Amygdala (tissue), 56 donors: ENCODE results near the gene CBARP.
A peak's percentile ranks its signal among the peaks of the same experiment; 100 is the strongest.

ENCODE experiments used
- DNase-seq, 56 donors: peaks; one replicate each; lab custom pipeline; 2025; lab: John Stamatoyannopoulos, UW

The CBARP gene, protein sequence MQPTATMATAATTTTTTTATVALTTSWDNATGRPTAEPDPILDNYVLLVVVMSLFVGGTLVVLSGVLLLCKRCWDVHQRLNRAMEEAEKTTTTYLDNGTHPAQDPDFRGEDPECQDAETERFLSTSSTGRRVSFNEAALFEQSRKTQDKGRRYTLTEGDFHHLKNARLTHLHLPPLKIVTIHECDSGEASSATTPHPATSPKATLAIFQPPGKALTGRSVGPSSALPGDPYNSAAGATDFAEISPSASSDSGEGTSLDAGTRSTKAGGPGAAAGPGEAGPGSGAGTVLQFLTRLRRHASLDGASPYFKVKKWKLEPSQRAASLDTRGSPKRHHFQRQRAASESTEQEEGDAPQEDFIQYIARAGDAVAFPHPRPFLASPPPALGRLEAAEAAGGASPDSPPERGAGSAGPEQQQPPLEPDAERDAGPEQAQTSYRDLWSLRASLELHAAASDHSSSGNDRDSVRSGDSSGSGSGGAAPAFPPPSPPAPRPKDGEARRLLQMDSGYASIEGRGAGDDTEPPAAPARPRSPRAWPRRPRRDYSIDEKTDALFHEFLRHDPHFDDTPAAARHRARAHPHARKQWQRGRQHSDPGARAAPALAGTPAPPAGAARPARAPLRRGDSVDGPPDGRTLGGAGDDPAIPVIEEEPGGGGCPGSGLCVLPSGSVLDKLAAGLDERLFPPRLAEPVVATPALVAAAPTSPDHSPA

DNA sequence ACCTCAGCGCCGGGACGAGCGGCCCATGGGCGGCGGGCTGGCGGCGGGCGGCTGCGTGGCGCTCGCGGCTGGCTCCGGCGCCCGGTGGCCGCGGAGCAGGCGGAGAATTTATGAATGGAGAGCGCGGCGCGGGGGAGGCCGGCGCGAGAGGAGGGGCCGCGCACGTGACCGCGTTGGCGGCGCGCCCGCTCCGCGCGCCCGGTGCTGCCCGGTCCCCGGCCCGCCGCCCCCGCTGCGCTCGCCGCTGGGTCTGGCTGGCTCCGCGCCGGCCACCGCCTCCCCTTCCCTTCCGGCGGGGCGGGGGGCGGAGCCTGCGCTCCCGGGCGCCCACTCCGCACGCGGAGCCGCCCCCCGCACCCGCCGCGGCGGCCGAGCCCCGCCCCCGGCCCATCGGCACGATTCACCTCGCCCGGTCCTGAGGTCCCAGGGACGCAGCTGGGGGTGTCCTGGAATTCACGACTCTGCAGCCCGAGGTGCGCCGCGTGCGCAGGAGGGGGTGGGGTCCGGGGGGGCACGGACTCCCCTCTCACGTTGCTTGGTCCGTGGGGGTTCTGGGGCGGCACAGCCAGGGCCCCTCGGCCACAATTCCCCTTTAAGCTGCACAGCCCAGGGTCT is at the start of gene CBARP:
Gene CBARP, minus strand, starts transcription at position 252 of the 615 bp plus-strand sequence. CDS start 1,905 bp downstream, outside the sequence.
- peak in 28 of 56 donors; percentile 17 to 79 (median 42) for DNase-seq

DNA sequence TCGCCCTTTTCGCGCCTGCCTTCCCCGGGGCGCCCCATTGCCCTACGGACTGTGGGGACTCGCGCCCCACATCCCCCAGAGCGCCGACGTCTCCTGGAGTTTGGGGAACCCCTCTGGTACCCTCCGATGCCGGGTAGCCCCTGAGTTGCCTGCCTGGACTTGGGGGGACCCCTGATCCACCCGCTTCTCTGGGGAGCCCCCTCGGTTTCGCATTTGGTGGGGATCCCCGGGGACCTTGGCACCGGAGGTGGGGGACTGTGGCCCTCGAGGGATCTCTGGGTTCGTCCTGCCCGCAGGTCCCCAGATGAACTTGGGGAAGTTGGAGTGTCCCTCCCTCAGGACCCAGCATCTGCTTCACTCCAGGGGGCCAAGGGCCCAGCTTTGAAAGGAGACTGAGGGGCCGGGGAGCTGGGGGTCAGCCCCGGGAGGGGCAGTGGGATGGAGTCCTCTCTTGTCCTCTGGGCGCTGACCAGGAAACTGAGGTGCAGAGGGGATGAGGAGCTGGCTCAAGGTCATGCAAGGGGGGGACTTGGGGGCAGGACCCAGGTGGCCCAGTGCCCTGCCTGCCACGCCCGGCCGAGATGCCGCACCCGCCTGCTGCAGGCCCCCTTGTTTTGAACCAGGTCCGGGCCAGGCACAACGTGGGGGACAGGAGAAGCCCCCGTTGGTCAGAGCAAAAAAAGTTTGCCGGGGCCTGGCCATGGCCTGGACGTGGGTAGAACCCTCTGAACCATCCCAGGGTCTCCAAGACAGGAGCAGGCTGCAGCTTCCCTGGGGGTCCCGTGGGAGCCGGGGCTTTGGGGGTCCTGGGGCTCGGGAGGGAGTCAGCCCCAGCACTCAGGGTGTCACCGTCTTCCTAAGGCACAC is 48.9 kb upstream of the CBARP start:
- no peak for DNase-seq

DNA sequence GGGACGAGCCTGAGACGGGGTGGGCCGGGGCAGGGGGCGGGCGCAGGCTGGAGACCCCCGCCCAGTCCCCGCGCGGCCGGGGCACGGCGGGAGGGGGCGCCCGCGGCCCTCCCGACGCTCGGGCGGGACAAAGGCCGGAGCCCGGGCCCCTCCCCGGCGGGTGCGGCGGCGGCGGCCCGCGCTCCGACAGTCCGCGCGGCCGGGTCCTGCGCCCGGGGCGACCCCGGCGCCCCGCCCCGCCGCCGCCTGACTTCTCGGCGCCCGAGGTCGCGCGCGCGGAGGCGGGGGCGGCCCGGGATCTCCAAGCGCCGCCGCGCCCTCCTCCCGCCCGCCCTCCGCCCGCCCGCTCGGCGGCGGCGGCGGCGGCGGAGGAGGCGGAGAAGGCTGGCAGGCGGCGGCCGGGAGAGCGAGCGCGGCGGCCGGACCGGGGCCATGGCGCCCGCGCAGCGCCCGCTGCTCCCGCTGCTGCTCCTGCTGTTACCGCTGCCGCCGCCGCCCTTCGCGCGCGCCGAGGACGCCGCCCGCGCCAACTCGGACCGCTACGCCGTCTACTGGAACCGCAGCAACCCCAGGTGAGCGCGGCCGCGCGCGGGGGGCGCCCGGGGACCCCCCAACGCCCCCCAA is 48.0 kb upstream of the CBARP start, which contains the start of gene EFNA2:
Gene EFNA2, plus strand, starts transcription at position 137 of the 624 bp plus-strand sequence. Its CDS starts 296 bp downstream, at position 433.
- DNase-seq: no peak

DNA sequence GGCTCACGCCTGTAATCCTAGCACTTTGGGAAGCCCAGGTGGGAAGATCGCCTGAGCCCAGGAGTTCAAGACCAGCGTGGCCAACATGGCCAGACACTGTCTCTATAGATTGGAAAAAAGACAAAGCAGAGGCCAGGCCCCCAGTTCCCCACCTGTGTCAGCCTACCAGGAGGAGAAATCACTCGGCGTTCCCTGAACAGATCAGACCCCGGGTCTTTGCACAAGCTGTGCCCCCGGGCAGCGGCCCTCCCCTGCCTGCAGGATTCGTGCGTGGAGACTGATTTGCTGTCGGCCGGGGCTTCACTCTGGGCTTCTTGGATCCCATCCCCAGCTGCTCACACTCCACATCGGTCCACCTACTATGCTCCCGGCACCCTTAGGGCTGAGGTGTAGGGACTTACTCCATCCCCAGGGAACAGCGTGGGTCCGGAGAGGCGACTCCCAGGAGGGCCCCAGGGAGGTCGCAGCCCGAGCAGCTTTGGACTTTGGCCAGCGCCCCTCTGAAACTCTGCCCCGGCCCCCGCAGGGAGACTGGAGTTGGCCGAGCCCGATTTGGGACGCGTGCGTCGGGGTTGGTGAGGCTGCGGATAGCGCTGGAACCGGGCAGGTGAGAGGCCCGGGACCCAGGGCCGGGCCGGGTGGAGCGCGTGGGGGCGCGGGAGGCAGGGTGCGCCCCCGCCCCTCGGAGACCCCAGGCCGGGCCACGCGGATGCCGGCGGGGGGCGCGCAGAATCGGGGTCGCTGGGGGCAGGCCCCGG is 47.4 kb upstream of the CBARP start:
- DNase-seq: no peak

DNA sequence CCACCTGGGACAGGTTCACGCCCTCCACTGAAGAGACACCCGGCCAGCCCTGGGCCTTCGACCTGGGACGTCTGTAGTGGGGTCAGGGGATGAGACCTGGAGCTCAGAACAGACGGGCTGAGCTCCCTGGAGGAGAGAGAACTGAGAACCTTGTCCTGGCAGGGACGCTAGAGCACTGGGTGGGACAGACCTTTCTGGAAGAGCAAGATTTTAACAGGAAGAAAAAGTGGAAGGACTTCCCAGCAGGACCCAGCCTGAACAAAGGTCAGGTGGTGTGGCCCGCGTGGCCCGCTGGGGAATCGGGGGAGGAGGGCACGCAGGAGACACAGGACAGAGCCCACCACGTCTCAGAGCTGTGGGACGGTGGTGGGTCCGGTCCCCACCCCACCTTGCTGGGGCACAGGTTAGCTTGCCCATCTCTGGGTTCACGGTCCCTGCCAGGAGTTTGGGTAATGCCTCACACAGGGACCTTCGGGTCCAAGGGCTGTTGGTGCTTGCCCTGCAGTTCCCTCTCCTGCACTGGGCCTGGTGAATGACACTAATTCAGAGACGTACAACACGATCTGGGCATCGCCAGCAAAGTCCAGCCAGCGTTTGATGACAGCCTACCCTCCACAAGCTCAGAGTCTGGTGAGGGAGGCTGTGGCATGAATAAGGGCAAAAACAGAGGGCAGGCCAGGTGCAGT is 46.6 kb upstream of the CBARP start:
- no peak for DNase-seq

DNA sequence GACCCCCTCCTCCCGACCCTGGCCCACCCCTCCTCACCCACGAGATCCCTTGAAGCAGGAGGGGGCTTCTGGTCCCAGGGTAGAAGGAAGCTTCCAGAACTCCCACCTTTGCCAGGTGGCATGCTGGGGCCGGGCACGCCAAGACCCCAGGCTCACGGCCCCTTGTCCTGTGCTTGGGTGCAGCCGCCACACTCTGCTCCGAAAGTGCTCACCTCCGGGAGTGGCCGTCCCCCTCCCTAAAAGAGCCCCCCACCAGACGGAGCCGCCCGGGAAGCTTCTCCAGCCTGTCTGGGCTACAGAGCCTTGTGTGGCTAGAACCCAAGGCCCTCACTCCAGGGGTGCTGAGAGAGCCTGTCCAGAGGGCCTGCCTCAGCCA is 46.1 kb upstream of the CBARP start:
- DNase-seq: no peak

DNA sequence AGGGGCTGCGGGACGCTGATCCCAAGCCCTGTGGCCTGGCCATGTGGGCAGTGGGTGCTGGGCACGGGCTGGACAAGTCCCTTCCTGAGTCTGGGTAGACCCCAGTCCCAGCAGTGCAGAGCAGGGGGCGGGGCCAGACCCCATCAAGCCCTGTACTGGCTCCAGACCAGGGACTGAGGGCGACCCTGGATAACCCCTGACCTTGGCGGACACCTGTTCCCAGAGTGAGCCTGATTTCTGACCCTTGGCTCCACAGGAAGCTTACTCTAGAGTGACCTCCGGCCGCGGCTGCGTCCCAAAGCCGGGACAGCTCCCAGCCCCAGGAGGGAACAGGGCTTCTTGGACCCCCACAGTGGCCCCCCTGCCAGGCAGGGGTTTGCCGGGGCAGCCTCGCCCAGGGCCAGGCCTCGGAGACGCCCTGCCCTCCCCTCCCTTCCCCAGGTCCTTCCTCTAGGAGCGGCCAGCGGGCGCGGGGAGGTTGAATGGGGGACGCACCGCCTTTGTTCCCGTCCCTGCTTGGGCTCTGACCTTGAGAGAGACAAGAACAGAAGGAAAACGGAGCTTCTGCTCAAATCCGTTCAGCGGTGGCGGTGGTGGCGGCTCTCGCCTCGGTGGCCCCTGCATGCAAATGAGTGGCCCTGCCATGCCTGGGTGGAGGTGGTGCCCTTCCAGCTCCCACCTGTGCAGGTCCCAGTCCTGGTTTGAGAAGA is 45.6 kb upstream of the CBARP start:
- no peak for DNase-seq

DNA sequence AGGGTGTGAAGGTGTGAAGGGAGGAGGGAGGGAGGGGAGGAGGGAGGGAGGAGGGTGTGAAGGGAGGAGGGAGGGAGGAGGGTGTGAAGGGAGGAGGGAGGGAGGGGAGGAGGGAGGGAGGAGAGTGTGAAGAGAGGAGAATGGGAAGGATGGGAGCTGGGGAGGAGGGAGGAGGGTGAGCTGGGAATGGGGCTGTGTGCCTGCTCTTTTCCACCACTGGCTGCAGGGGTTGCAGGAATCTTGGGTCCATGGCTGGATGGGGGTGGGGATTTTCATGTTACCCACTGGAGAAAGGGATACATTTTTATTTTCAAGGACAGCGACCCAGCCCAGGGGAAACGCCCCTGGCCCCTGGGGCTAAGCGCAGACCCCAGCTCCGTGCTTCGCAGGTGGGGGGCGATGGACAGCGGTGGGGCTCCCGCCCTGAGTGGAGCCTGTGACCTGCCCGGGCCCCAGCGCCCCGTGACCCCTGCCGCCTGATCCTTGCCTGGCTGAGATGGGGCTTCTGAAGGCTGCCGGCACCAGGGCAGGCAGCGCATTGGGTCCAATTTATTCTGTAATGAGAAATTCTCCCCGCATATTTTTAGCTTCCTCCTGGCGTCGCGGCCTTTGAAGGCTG is 44.9 kb upstream of the CBARP start:
- no peak for DNase-seq

DNA sequence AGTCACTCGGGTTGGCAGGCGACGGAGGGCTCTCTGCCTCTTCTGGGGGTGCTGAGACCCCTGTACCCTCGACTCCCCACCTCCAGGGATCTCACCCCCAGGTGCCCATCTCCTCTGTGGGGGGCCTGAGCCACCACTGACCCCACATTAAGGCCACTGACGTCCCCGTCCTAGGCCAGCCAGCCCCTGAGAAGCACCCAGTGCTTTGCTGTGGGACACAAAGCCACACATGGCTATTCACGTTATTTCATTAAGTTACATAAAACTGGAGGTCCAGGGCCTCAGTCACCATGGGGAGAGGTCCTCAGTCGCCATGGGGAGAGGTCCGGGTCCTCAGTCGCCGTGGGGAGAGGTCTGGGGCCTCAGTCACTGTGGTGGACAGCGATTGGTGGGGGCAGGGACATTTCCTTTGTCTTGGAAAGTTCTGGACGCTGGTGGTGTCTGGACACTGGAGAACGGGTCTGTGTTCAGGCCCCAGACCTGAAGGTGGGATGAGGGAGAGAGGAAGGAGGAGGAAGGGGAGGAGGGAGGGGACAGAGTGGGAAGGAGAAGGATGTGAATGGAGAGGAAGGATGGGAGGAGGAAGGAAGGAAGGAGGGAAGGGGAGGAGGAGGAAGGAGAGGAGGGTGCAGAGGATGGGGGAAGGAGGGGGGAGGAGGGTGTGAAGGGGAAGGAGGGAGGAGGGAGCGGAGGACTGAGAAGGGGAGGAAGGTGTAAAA is 43.9 kb upstream of the CBARP start:
- no peak for DNase-seq

DNA sequence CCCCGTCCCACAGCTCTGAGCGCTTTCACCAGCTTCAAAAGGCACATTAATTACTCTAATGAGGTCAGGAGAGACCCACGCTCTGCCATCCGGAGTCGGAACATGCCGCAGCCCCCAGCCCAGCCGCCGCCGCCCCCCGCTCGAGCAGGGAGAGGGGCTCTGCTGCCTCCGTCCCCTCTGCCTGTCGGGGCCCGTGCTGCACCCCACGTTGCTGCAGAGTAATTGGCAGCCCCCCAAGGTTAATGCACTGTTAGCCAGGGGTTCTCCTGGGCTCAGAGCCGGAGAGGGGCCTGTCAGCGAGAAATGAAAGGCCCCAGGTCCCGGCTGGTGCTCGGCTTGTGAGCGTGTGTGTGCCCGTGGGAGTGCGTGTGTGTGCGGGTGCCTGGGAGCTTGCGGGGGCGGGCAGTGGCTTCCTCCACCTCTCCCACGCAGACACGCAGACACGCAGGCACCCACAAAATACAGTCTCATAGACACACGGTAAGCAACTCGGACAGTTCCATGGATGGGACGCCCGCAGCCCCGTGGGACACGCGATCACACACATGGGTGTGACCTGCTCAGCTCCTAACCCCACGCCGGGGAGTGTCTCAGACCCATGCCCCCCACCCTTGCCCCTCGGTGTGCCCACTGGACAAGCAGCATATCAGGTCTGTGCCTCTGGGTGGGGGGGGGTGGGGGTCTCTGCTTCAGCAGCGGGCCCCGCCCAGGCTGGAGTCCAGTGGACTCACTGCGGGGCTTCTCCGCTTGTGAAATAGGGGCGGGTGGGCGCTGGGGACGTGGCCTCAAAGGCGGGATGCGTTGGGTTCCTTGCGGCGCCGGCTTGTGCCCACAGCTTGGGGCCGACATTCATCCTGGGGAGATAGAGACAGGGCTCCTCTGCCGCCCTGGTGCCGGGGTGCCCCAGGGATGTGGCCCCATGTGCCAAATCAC is 43.1 kb upstream of the CBARP start:
- DNase-seq: no peak

DNA sequence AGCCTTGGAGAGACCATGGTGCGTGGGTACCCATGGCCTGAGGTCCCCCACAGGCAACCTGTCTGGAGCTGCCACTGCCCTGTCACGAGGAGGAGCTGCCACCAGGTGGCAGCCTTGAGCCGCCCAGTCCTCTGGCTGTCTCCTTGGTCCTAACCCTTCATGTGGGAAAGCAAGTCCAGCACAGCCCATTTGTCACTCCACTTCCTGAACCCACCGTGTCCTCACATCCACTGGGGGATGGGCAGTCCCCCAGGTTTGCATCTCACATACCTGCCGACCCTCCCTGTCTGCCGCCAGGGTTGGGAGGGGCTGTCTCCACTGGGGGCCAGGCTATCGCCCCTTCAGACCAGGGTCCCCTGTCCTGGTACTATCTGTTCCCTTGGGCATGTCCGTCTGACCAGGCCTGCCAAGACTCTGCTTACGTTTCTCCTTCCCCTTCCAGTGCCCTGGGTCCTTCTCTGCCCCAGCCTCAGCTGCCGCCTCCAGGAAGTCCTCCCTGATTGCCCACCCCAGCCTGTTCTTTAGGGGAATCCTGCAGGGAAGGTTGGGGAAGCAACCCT is 42.1 kb upstream of the CBARP start:
- peak in 55 of 56 donors; percentile 29 to 90 (median 66) for DNase-seq

DNA sequence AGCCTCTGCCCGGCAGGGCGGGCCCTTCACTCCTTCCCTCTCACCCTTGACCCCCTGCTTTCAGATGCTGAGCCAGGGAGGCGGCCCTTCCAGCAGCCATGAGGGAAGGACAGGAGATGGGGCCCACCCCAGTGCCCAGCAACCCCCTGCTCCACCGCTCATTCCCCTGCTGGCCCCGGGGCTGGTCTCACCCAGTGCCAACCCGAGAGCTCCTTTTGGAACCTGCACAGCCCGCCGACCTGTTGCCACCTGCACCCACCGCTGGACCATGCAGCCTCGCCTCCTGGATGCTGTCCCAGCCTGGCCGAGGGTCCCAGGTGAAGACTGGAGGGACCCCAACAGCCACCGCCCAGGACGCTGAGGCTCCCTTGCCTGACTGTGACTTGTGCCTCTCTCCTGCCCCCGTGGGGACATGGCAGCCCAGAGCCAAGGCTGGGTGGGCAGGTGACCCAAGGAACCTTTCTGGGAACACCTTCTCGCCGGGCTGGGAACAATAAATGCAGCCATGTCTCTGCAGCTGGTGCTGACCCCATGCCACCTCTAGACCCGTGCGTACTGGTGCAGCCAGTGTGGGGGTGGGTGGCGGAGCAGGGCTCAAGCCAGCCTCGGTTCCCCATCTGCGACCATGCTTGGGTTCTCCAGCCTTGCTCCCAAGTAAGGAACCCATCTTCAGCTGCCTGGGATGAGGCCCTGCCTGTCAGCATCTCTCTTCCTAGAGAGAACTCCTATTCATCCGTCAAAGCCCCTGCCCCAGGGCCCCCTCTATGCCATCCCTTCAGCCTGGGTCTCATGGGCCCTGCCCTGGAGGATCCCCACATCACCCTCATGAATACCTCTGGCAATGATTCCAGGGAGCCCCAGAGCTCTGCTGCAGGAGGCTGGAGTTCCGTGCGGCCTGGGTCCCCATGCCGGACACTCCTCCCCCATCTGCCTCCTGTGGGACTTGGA is 41.2 kb upstream of the CBARP start:
- DNase-seq: no peak

DNA sequence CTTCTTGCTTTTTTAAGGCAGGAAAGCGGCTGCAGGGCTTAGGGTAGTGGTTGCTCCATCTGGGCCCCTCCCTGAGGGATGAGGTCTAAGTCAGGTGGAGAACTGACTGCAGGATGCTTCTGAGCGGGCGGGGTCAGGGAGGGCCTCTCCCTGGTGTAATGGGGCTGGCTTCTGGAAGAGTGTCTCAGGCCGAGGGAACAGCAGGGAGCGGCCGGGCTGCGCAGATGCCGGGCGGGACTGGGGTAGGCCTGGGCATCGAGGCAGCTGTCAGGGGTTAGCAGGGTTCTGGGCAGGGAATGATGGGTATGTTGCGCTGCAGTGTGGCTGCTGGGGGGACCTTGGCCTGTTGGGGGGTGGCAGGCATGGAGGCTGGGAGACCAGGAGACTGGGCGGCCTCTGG is 40.3 kb upstream of the CBARP start:
- no peak for DNase-seq

DNA sequence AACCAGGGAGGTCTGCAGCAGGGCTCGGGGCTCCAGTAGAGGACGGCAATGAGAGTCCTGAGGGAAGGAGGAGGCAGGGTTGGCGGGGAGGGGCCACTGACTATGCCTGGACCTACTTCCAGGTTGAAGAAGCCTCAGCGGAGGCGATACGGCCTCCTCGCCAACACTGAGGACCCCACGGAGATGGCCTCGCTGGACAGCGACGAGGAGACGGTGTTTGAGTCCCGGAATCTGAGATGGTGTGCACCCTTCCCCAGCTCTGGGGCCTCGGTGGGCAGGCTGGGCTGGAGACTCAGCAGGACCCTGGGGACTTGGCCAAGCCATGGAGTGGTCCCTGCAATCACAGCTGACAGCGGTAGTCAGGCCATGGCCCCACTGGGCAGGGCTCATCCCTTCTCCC is 39.3 kb upstream of the CBARP start:
- no peak for DNase-seq
